AG04450 (cell line): Measurements from ENCODE around the gene TRIM10. TPM values are rescaled to one million over a fixed set of nuclear protein-coding genes. Genes with fewer than 3 reads are reported as not detected.

ENCODE experiments used
- CTCF ChIA-PET: fragments of 300-600, 350-600 bp; formaldehyde crosslinking; extraction: SDS; loops from one replicate; lab custom pipeline; 2022; ENCODE audit warnings: antibody characterized with exemption, inconsistent platforms; lab: Charles Lee
- POLR2A ChIA-PET: fragments of 350-600 bp; formaldehyde crosslinking; extraction: SDS; loops from one replicate; lab custom pipeline; 2021; ENCODE audit warnings: antibody characterized with exemption, inconsistent platforms; lab: Yijun Ruan, JAX
- DNase-seq: peaks from one replicate; pipeline ENCODE4 v3.0.0-alpha.2; 2011; ENCODE audit warnings: low read depth, low spot score
- H3K27ac ChIP-seq: one replicate; pipeline ENCODE4 v1.5.1; 2012; ENCODE audit warnings: low read depth, low read length, control low read depth
- H3K27me3 ChIP-seq: one replicate; pipeline ENCODE4 v1.6.0; 2012; ENCODE audit warnings: low read length; ENCODE audit not compliant: control insufficient read depth, insufficient read depth
- H3K4me3 ChIP-seq: 2 replicates; pipeline ENCODE4 v1.5.1; 2011; ENCODE audit warnings: mild to moderate bottlenecking, low read depth, low read length, control low read depth
- H3K9me3 ChIP-seq: 2 replicates; pipeline ENCODE4 v1.5.1; 2012; ENCODE audit warnings: low read length; ENCODE audit not compliant: control insufficient read depth, insufficient read depth
- polyA plus RNA-seq: library from polyadenylated mRNA; depleted of rRNA; stranded (reverse); fragments of >200 nt; gene quantifications from 2 replicates; pipeline ENCODE4 v1.2.3, GENCODE V29; 2011
- TF ChIP-seq, protein P1 (sequence below): IDR thresholded peaks from 2 replicates; pipeline ENCODE4 v1.5.1; 2011; ENCODE audit warnings: low read depth, low read length, control low read depth, inconsistent platforms

The TRIM10 gene
- polyA plus RNA-seq, 1 experiment, result not detected

GRCh38 chr6:30195951-30196350 is 34.9 kb upstream of the TRIM10 start:
- no peak for DNase-seq
- no peaks in the 10 kb centered on the region for H3K27me3 ChIP-seq
- ChIA-PET CTCF (interaction anchor here (1.5 kb wide), 1 partner anchor 546 kb away, joined by 3 read pairs; no protein-coding TSS in a partner anchor), POLR2A (no interaction called here)
- no peaks in the 10 kb centered on the region for H3K9me3 ChIP-seq
- TF ChIP-seq, protein P1, sequence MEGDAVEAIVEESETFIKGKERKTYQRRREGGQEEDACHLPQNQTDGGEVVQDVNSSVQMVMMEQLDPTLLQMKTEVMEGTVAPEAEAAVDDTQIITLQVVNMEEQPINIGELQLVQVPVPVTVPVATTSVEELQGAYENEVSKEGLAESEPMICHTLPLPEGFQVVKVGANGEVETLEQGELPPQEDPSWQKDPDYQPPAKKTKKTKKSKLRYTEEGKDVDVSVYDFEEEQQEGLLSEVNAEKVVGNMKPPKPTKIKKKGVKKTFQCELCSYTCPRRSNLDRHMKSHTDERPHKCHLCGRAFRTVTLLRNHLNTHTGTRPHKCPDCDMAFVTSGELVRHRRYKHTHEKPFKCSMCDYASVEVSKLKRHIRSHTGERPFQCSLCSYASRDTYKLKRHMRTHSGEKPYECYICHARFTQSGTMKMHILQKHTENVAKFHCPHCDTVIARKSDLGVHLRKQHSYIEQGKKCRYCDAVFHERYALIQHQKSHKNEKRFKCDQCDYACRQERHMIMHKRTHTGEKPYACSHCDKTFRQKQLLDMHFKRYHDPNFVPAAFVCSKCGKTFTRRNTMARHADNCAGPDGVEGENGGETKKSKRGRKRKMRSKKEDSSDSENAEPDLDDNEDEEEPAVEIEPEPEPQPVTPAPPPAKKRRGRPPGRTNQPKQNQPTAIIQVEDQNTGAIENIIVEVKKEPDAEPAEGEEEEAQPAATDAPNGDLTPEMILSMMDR, result no peak
- no peak overlapping the region for H3K27ac ChIP-seq
- no peak overlapping the region for H3K4me3 ChIP-seq

DNA sequence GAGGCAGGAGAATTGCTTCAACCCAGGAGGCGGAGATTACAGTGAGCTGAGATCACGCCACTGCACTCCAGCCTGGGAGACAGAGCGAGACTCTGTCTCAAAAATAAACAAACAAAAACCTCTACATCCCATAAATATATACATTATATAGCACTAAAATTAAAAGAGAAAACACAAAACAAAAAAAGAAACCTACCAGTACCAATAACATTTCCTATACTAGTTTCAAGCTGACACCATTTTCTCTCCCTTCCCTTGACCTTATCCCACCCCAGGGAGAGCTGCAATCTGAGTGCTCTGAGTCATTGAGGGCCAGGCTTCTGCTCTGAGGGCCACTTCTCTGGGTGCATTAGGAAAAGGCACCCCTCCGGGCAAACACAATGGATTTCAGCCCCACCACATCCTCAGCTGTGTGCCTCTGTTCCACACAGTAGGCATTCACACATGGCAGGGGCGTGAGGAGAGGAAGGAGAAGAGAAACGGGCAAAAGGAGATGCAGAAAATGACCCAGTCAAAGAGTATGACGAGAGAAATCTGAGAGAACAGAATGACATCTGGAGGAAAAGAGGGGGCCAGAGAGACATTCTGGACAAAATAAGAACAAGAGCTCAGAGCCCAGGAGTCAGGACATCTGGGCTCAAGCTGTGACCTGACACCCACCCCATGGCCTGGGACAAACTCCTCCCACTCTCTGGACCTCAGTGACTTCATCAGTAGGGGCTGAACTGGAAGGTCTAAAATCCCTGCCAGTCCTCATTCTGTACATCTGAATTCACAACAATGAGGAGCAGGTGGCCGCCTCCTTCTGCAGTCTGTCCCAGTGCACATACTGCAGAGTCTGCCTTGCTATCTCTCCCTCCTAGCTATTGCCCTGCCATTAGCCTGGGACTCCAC is 34.0 kb upstream of the TRIM10 start:
- no peaks in the 10 kb centered on the region for H3K27me3 ChIP-seq
- no peak for DNase-seq
- no peaks in the 10 kb centered on the region for H3K9me3 ChIP-seq
- ChIA-PET POLR2A (no interaction called here), CTCF (interaction anchor here (1.5 kb wide), 2 partner anchors 92 to 545 kb away, joined by 3 to 8 read pairs; no protein-coding TSS in a partner anchor)
- TF ChIP-seq, protein P1, result no peak
- peak overlapping the region; percentile 11 for H3K27ac ChIP-seq
- H3K4me3 ChIP-seq, result no peak overlapping the region

DNA sequence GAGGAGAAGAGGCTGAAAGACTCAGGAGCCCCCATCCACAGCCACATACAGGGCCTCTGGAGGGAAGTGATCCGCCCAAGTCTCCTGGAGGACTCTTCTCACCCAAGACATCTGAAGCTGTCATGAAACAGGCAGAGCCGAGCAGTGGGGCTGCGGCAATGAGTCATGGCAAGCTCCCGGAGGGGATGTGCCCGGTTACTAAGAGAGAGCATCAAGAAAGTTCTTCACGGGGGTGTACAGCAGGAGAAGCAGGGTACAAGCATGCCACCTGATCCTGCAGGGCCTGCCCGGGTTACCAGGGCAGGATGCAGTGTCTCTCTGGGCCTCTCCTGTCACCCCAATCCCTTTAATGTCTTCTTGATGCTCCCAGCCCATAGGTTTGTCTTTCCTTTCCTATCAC is 31.1 kb upstream of the TRIM10 start:
- CTCF ChIA-PET, result no interaction called here

GRCh38 chr6:30188541-30188940 is 27.5 kb upstream of the TRIM10 start:
- TF ChIP-seq, protein P1, result no peak
- Histone ChIP-seq H3K27ac (no peak overlapping the region), H3K27me3 (no peaks in the 10 kb centered on the region), H3K9me3 (no peaks in the 10 kb centered on the region), H3K4me3 (no peak overlapping the region)
- POLR2A ChIA-PET, result no interaction called here
- CTCF ChIA-PET, result interaction anchor here (0.8 kb wide), 1 partner anchor 58 kb away, joined by 3 read pairs; no protein-coding TSS in a partner anchor
- DNase-seq, result no peak

More for the DNA sequence above, 31.1 kb upstream of the TRIM10 start:
- POLR2A ChIA-PET, result no interaction called here
- no peak for DNase-seq
- H3K9me3 ChIP-seq, result no peaks in the 10 kb centered on the region
- no peak overlapping the region for H3K27ac ChIP-seq
- H3K4me3 ChIP-seq, result no peak overlapping the region
- TF ChIP-seq, protein P1, result no peak
- H3K27me3 ChIP-seq, result no peaks in the 10 kb centered on the region
